ENCODE measurements around the gene BPIFB6. TPM values are rescaled to one million over a fixed set of nuclear protein-coding genes. Genes with fewer than 3 reads are reported as not detected.

The BPIFB6 gene
- total RNA-seq, 1 experiment from 2014 or later, result not detected

- no peak overlapping the region for H3K4me3 Mint-ChIP-seq
- H3K27ac Mint-ChIP-seq, result no peak overlapping the region
- no peaks in the 10 kb centered on the region for H3K36me3 Mint-ChIP-seq
- no peaks in the 10 kb centered on the region for H3K9me3 Mint-ChIP-seq
- DNase-seq (ENCODE audit: low spot score) (no peak), ATAC-seq (no peak)
- CTCF ChIA-PET, result interaction anchor here (1.4 to 3.5 kb wide), 3 partner anchors 12 to 113 kb away, joined by 3 to 15 read pairs (median 4); no protein-coding TSS in a partner anchor
- H3K27me3 Mint-ChIP-seq (ENCODE audit: low read depth), result no peaks in the 10 kb centered on the region
- POLR2A ChIA-PET, result no interaction called here
- TF ChIP-seq E2F4 (CRISPR knock-in tag; IDR thresholded peaks at IDR 0.05; ENCODE audit: borderline replicate concordance, low read depth) (no peak), CBFB (CRISPR knock-in tag; IDR thresholded peaks at IDR 0.05; ENCODE audit: low read depth) (no peak), ZNF425 (CRISPR knock-in tag; conservative IDR thresholded peaks at IDR 0.05) (no peak), E2F1 (CRISPR knock-in tag; IDR thresholded peaks at IDR 0.05) (no peak), TP53 (CRISPR knock-in tag; IDR thresholded peaks at IDR 0.05) (no peak), ZNF512 (CRISPR knock-in tag; IDR thresholded peaks at IDR 0.05; ENCODE audit: borderline replicate concordance) (no peak)
- 0 out of 2 replicates have a peak, but pooled peaks cover 7% of the 10 kb centered on the region for H3K4me1 Mint-ChIP-seq
Observed at GRCh38 chr20:32982617-32983458, 48.6 kb upstream of the BPIFB6 start.

- Mint-ChIP-seq H3K4me1 (0 out of 2 replicates have a peak, but pooled peaks cover 4% of the 10 kb centered on the region), H3K9me3 (no peaks in the 10 kb centered on the region), H3K36me3 (no peaks in the 10 kb centered on the region), H3K27me3 (ENCODE audit: low read depth) (no peaks in the 10 kb centered on the region), H3K4me3 (no peak overlapping the region), H3K27ac (no peak overlapping the region)
- POLR2A ChIA-PET, result no interaction called here
- CTCF ChIA-PET, result interaction anchor here (0.6 to 3.5 kb wide), 5 partner anchors 12 to 316 kb away, joined by 3 to 15 read pairs (median 4); no protein-coding TSS in a partner anchor
- ATAC-seq (no peak), DNase-seq (ENCODE audit: low spot score) (no peak)
- TF ChIP-seq CBFB (CRISPR knock-in tag; IDR thresholded peaks at IDR 0.05; ENCODE audit: low read depth), result no peak
- TF ChIP-seq MYBL2 (CRISPR knock-in tag; IDR thresholded peaks at IDR 0.05), result no peak
- TF ChIP-seq AR (CRISPR knock-in tag; IDR thresholded peaks at IDR 0.05), result no peak
- no peak for TF ChIP-seq ZNF281 (CRISPR knock-in tag; IDR thresholded peaks at IDR 0.05)
- TF ChIP-seq ZBTB43 (CRISPR knock-in tag; IDR thresholded peaks at IDR 0.05), result no peak
- TF ChIP-seq RELA (CRISPR knock-in tag; IDR thresholded peaks at IDR 0.05; ENCODE audit: borderline replicate concordance), result no peak
- TF ChIP-seq E2F5 (CRISPR knock-in tag; IDR thresholded peaks at IDR 0.05), result no peak
- TF ChIP-seq PRRX2 (CRISPR knock-in tag; IDR thresholded peaks at IDR 0.05), result no peak
Observed at GRCh38 chr20:32983459-32984112, 47.9 kb upstream of the BPIFB6 start.
